Nephron progenitor cell (in vitro differentiated cells): Measurements from ENCODE around the gene KRT81.
"Not testable (repeated sequence)": the region's sequence is repeated elsewhere in the genome, so short reads cannot be mapped to it uniquely, and the experiment has no call there.

Source experiments
- DNase-seq: peaks from one replicate; pipeline ENCODE4 v3.0.0; 2021
- H3K27ac Mint-ChIP-seq: 2 replicates; pipeline ENCODE4 v1.8.0; 2021; ENCODE audit warnings: mild to moderate bottlenecking, moderate library complexity, mixed read lengths
- H3K27me3 Mint-ChIP-seq: 2 replicates; pipeline ENCODE4 v1.8.0; 2021; ENCODE audit warnings: mild to moderate bottlenecking, low read depth, mixed read lengths; ENCODE audit not compliant: poor library complexity
- H3K36me3 Mint-ChIP-seq: 2 replicates; pipeline ENCODE4 v1.8.0; 2021; ENCODE audit warnings: low read depth, mixed read lengths
- H3K4me1 Mint-ChIP-seq: 2 replicates; pipeline ENCODE4 v1.8.0; 2021; ENCODE audit warnings: mixed read lengths
- H3K4me3 Mint-ChIP-seq: 2 replicates; pipeline ENCODE4 v1.8.0; 2021; ENCODE audit warnings: mild to moderate bottlenecking, moderate library complexity, mixed read lengths
- H3K9me3 Mint-ChIP-seq: 2 replicates; pipeline ENCODE4 v1.8.0; 2021; ENCODE audit warnings: mild to moderate bottlenecking, moderate library complexity, mixed read lengths
- CTCF ChIP-seq: fragments of 200-600 bp; sonication (generic); IDR thresholded peaks from 2 replicates; pipeline ENCODE4 v1.5.0; 2021; ENCODE audit warnings: antibody characterized with exemption

Gene KRT81

GRCh38 chr12:52317468-52318052, 26.2 kb upstream of the KRT81 start:
- Mint-ChIP-seq H3K27me3 (peaks cover 10% of the 10 kb centered on the region), H3K36me3 (no peaks in the 10 kb centered on the region)

GRCh38 chr12:52316701-52317100, 25.4 kb upstream of the KRT81 start:
- Mint-ChIP-seq H3K27me3 (peaks cover 11% of the 10 kb centered on the region), H3K27ac (no peak overlapping the region), H3K4me1 (no peaks in the 10 kb centered on the region), H3K9me3 (no peaks in the 10 kb centered on the region), H3K4me3 (no peak overlapping the region), H3K36me3 (no peaks in the 10 kb centered on the region)
- DNase-seq, result no peak
- TF ChIP-seq CTCF, result no peak

More at GRCh38 chr12:52317468-52318052, 26.2 kb upstream of the KRT81 start:
- DNase-seq, result no peak
- no peak overlapping the region for H3K4me3 Mint-ChIP-seq
- no peak overlapping the region for H3K27ac Mint-ChIP-seq
- H3K9me3 Mint-ChIP-seq, result no peaks in the 10 kb centered on the region
- H3K4me1 Mint-ChIP-seq, result no peaks in the 10 kb centered on the region
- no peak for TF ChIP-seq CTCF

GRCh38 chr12:52316290-52316689, 25.0 kb upstream of the KRT81 start:
- Mint-ChIP-seq H3K27me3 (peaks cover 11% of the 10 kb centered on the region), H3K4me3 (no peak overlapping the region), H3K27ac (no peak overlapping the region), H3K4me1 (no peaks in the 10 kb centered on the region), H3K36me3 (no peaks in the 10 kb centered on the region), H3K9me3 (no peaks in the 10 kb centered on the region)
- TF ChIP-seq CTCF, result no peak
- DNase-seq, result no peak

- H3K36me3 Mint-ChIP-seq, H3K9me3 Mint-ChIP-seq, H3K27ac Mint-ChIP-seq, H3K4me3 Mint-ChIP-seq, H3K4me1 Mint-ChIP-seq: not testable (repeated sequence)
- H3K27me3 Mint-ChIP-seq, result peaks cover 15% of the 10 kb centered on the region
- peak; percentile 44 for TF ChIP-seq CTCF
- DNase-seq, result peak; percentile 45
Measured at GRCh38 chr12:52315721-52316120, 24.4 kb upstream of the KRT81 start.

GRCh38 chr12:52314511-52314910, 23.2 kb upstream of the KRT81 start:
- Mint-ChIP-seq H3K4me3 (no peak overlapping the region), H3K4me1 (no peaks in the 10 kb centered on the region), H3K36me3 (no peaks in the 10 kb centered on the region), H3K27ac (no peak overlapping the region), H3K9me3 (no peaks in the 10 kb centered on the region), H3K27me3 (peaks cover 24% of the 10 kb centered on the region)
- no peak for TF ChIP-seq CTCF
- DNase-seq, result no peak

GRCh38 chr12:52313926-52314325, 22.6 kb upstream of the KRT81 start:
- no peak overlapping the region for H3K27ac Mint-ChIP-seq
- peaks cover 30% of the 10 kb centered on the region for H3K27me3 Mint-ChIP-seq
- no peaks in the 10 kb centered on the region for H3K36me3 Mint-ChIP-seq

More at GRCh38 chr12:52313926-52314325, 22.6 kb upstream of the KRT81 start:
- Mint-ChIP-seq H3K9me3 (no peaks in the 10 kb centered on the region), H3K4me1 (peaks cover 4% of the 10 kb centered on the region), H3K4me3 (no peak overlapping the region)
- DNase-seq, result no peak
- no peak for TF ChIP-seq CTCF
